ENCODE data around the gene CCDC34. TPM values are rescaled to one million over a fixed set of nuclear protein-coding genes. Genes with fewer than 3 reads are reported as not detected.
"Not testable (repeated sequence)": the region's sequence is repeated elsewhere in the genome, so short reads cannot be mapped to it uniquely, and the experiment has no call there.

CCDC34 gene
- total and polyA plus RNA-seq, 2 of the 8 experiments (the other 6 are each of a cell fraction or from before 2014, with no cell fraction given), result 7.7 to 24.3 TPM

DNA sequence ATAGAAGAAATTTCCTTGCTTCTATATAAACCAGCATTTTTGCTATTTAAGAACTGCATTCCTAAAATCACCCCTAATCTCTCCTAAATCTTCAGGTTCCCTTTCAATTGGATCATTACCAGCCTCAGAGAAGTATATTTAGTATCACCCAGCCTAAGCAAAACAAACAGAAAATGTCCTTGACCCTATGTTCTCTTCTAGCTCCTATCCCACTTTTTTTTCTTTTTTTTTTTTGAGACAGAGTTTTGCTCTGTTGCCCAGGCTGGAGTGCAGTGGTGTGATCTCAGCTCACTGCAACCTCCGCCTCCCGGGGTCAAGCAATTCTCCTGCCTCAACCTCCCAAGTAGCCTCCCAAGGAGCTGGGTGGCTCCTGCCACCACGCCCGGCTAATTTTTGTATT, 28.3 kb downstream of the CCDC34 start:
- H3K23ac ChIP-seq (ENCODE audit: insufficient read length), result not testable (repeated sequence)

More for the DNA sequence above, 28.3 kb downstream of the CCDC34 start:
- WGBS, 2 experiments (ENCODE audit: extremely low coverage in 1 of 2, insufficient coverage in 1 of 2, insufficient read length in 1 of 2, insufficient replicate concordance in 2 of 2, low coverage in 1 of 2, low lambda C conversion rate in 2 of 2, missing lambda C conversion rate in 1 of 2), result 90% methylated on average over 4 of the region's 4 CpGs; no CpG with 5 or more reads in 1 of the 2 experiments
- H3K79me2 ChIP-seq (ENCODE audit: control insufficient read depth in 1 of 2, insufficient read depth in 2 of 2, low read length in 2 of 2); H3K27ac ChIP-seq (ENCODE audit: low read depth, low read length); H3K4me2 ChIP-seq (ENCODE audit: insufficient read depth in 1 of 2, low read depth in 2 of 2, low read length in 2 of 2); H4K20me1 ChIP-seq (replicated peaks in 1 of 2; ENCODE audit: control insufficient read depth in 1 of 2, insufficient read depth in 2 of 2, low read length in 2 of 2); DNase-seq (ENCODE audit: low read depth in 1 of 2, low spot score in 2 of 2); H3K18ac ChIP-seq (ENCODE audit: extremely low read depth, low read length); H2BK5ac ChIP-seq (ENCODE audit: low read depth, low read length); H3K4ac ChIP-seq (replicated peaks; ENCODE audit: insufficient read length, low read depth, low read length); H4K5ac ChIP-seq (ENCODE audit: insufficient read length, low read depth, low read length); H4K91ac ChIP-seq (replicated peaks; ENCODE audit: insufficient read length, low read length); H3K4me3 ChIP-seq (ENCODE audit: extremely low read depth in 1 of 4, insufficient read depth in 2 of 4, low read depth in 3 of 4, low read length in 4 of 4); H2BK20ac ChIP-seq (ENCODE audit: low read length); H3K27me3 ChIP-seq (replicated peaks in 1 of 4; ENCODE audit: control insufficient read depth in 3 of 4, extremely low read depth in 1 of 4, insufficient read depth in 3 of 4, low read length in 3 of 4); H3K4me1 ChIP-seq (replicated peaks in 1 of 4; ENCODE audit: control insufficient read depth in 3 of 4, insufficient read depth in 4 of 4, low read length in 3 of 4); H3K14ac ChIP-seq (ENCODE audit: insufficient read length); H2AFZ ChIP-seq (ENCODE audit: low read length); H2BK120ac ChIP-seq (replicated peaks; ENCODE audit: low read depth, low read length); H2BK12ac ChIP-seq (ENCODE audit: low read depth, low read length); FAIRE-seq; H3K79me1 ChIP-seq (ENCODE audit: low read depth, low read length); H2BK15ac ChIP-seq (ENCODE audit: low read length); H3K9me3 ChIP-seq (ENCODE audit: insufficient read depth in 2 of 2, low read depth in 1 of 2, low read length in 1 of 2); H3K9ac ChIP-seq (replicated peaks in 1 of 4; ENCODE audit: extremely low read depth in 1 of 4, low read depth in 3 of 4, low read length in 3 of 4); H3K56ac ChIP-seq (replicated peaks; ENCODE audit: insufficient read length, low read depth, low read length); POLR2A ChIA-PET (ENCODE audit: partially characterized antibody); H4K8ac ChIP-seq (ENCODE audit: extremely low read depth, insufficient read depth, low read length); H2AK5ac ChIP-seq (ENCODE audit: low read depth, low read length); H3K23me2 ChIP-seq (ENCODE audit: low read depth, low read length): not testable (repeated sequence)
- peaks cover 0 to 16% (median under 1%) of the 10 kb centered on the region in 4 experiments; a peak in 2 of 8 replicates for H3K36me3 ChIP-seq (ENCODE audit: control insufficient read depth in 2 of 4, insufficient read depth in 4 of 4, low read length in 3 of 4)
- CTCF ChIA-PET (ENCODE audit: partially characterized antibody), result interaction anchor here (0.6 to 0.7 kb wide), 2 partner anchors 122 to 1329 kb away, joined by 3 to 5 read pairs; no protein-coding TSS in a partner anchor

Data from H1 (cell line).